ENCODE data around the gene INPP5D. TPM values are rescaled to one million over a fixed set of nuclear protein-coding genes. Genes with fewer than 3 reads are reported as not detected.

Gene INPP5D
- polyA plus RNA-seq, 1 donor from 2014 or later = 220 TPM

- Mint-ChIP-seq H3K36me3 (peaks cover 19% of the 10 kb centered on the region), H3K9me3 (peaks cover 0 to 2% (median 2%) of the 10 kb centered on the region in 3 donors), H3K4me1 (peaks cover 55 to 62% (median 60%) of the 10 kb centered on the region in 3 donors), H3K27ac (peak overlapping the region; percentile 91 to 97 (median 95)), H3K27me3 (no peaks in the 10 kb centered on the region), H3K4me3 (peak overlapping the region; percentile 76 to 96 (median 92))
These were observed 8.7 kb downstream of the INPP5D start for GRCh38 chr2:233068762-233069418.

GRCh38 chr2:233072838-233073237 is 12.7 kb downstream of the INPP5D start:
- H3K4me1 Mint-ChIP-seq = peaks cover 42 to 44% (median 44%) of the 10 kb centered on the region in 3 donors
- H3K4me3 Mint-ChIP-seq = no peak overlapping the region
- H3K27me3 Mint-ChIP-seq = no peaks in the 10 kb centered on the region
- H3K36me3 Mint-ChIP-seq = peaks cover 14% of the 10 kb centered on the region
- H3K9me3 Mint-ChIP-seq = peaks cover 0 to 2% (median 2%) of the 10 kb centered on the region in 3 donors
- H3K27ac Mint-ChIP-seq = no peak overlapping the region

GRCh38 chr2:233074106-233074505 is 14.0 kb downstream of the INPP5D start:
- Mint-ChIP-seq H3K27ac (no peak overlapping the region), H3K9me3 (peaks cover 0 to 2% (median 2%) of the 10 kb centered on the region in 3 donors), H3K4me1 (peaks cover 36 to 44% (median 42%) of the 10 kb centered on the region in 3 donors), H3K36me3 (peaks cover 11% of the 10 kb centered on the region), H3K27me3 (no peaks in the 10 kb centered on the region), H3K4me3 (no peak overlapping the region)

GRCh38 chr2:233075141-233075965 is 15.2 kb downstream of the INPP5D start:
- Mint-ChIP-seq H3K27me3 (no peaks in the 10 kb centered on the region), H3K4me3 (no peak overlapping the region), H3K36me3 (peaks cover 13% of the 10 kb centered on the region), H3K4me1 (peaks cover 33 to 42% (median 38%) of the 10 kb centered on the region in 3 donors), H3K9me3 (peaks cover 0 to 2% (median 2%) of the 10 kb centered on the region in 3 donors), H3K27ac (no peak overlapping the region)

- Mint-ChIP-seq H3K36me3 (peaks cover 9% of the 10 kb centered on the region), H3K27ac (no peak overlapping the region), H3K4me1 (peaks cover 30 to 43% (median 36%) of the 10 kb centered on the region in 3 donors), H3K27me3 (no peaks in the 10 kb centered on the region), H3K9me3 (peaks cover 0 to 2% (median 2%) of the 10 kb centered on the region in 3 donors), H3K4me3 (no peak overlapping the region)
These were observed 15.8 kb downstream of the INPP5D start for GRCh38 chr2:233075966-233076339.

- H3K27ac Mint-ChIP-seq = no peak overlapping the region
- H3K9me3 Mint-ChIP-seq = peaks cover 0 to 1% (median under 1%) of the 10 kb centered on the region in 3 donors
- no peaks in the 10 kb centered on the region for H3K27me3 Mint-ChIP-seq
- H3K4me3 Mint-ChIP-seq = no peak overlapping the region
- peaks cover 31 to 44% (median 38%) of the 10 kb centered on the region in 3 donors for H3K4me1 Mint-ChIP-seq
- peaks cover 11% of the 10 kb centered on the region for H3K36me3 Mint-ChIP-seq
These were observed 16.6 kb downstream of the INPP5D start for GRCh38 chr2:233076749-233077148.

GRCh38 chr2:233079473-233079877 is 19.3 kb downstream of the INPP5D start:
- peak overlapping the region; percentile 51 to 89 (median 64) for H3K4me3 Mint-ChIP-seq
- peak overlapping the region; percentile 92 to 98 (median 93) for H3K27ac Mint-ChIP-seq
- H3K27me3 Mint-ChIP-seq = no peaks in the 10 kb centered on the region
- no peaks in the 10 kb centered on the region for H3K9me3 Mint-ChIP-seq
- H3K36me3 Mint-ChIP-seq = peaks cover 16% of the 10 kb centered on the region
- peaks cover 52 to 69% (median 59%) of the 10 kb centered on the region in 3 donors for H3K4me1 Mint-ChIP-seq

- H3K36me3 Mint-ChIP-seq = peaks cover 16% of the 10 kb centered on the region
- no peaks in the 10 kb centered on the region for H3K27me3 Mint-ChIP-seq
- peak overlapping the region; percentile 69 to 95 (median 84) for H3K4me3 Mint-ChIP-seq
- peak overlapping the region; percentile 92 to 98 (median 93) for H3K27ac Mint-ChIP-seq
- no peaks in the 10 kb centered on the region for H3K9me3 Mint-ChIP-seq
- H3K4me1 Mint-ChIP-seq = peaks cover 56 to 73% (median 65%) of the 10 kb centered on the region in 3 donors
These were observed 20.1 kb downstream of the INPP5D start for GRCh38 chr2:233079953-233080835.

GRCh38 chr2:233080836-233081229 is 20.7 kb downstream of the INPP5D start:
- peak overlapping the region; percentile 69 to 95 (median 86) for H3K4me3 Mint-ChIP-seq
- peaks cover 16% of the 10 kb centered on the region for H3K36me3 Mint-ChIP-seq
- peak overlapping the region; percentile 92 to 98 (median 93) for H3K27ac Mint-ChIP-seq
- no peaks in the 10 kb centered on the region for H3K27me3 Mint-ChIP-seq
- H3K4me1 Mint-ChIP-seq = peaks cover 62 to 79% (median 71%) of the 10 kb centered on the region in 3 donors
- no peaks in the 10 kb centered on the region for H3K9me3 Mint-ChIP-seq

GRCh38 chr2:233081232-233081730 is 21.1 kb downstream of the INPP5D start:
- peak overlapping the region; percentile 69 to 94 (median 82) for H3K4me3 Mint-ChIP-seq
- peaks cover 16% of the 10 kb centered on the region for H3K36me3 Mint-ChIP-seq
- peak overlapping the region; percentile 92 to 98 (median 93) for H3K27ac Mint-ChIP-seq
- no peaks in the 10 kb centered on the region for H3K9me3 Mint-ChIP-seq
- H3K27me3 Mint-ChIP-seq = no peaks in the 10 kb centered on the region
- H3K4me1 Mint-ChIP-seq = peaks cover 64 to 83% (median 74%) of the 10 kb centered on the region in 3 donors

- peaks cover 64 to 84% (median 75%) of the 10 kb centered on the region in 3 donors for H3K4me1 Mint-ChIP-seq
- no peaks in the 10 kb centered on the region for H3K9me3 Mint-ChIP-seq
- H3K27me3 Mint-ChIP-seq = no peaks in the 10 kb centered on the region
- H3K36me3 Mint-ChIP-seq = peaks cover 16% of the 10 kb centered on the region
- peak overlapping the region; percentile 92 to 98 (median 93) for H3K27ac Mint-ChIP-seq
- peak overlapping the region; percentile 68 to 94 (median 82) for H3K4me3 Mint-ChIP-seq
These were observed 21.6 kb downstream of the INPP5D start for GRCh38 chr2:233081731-233082221.

GRCh38 chr2:233082222-233082930 is 22.2 kb downstream of the INPP5D start:
- Mint-ChIP-seq H3K4me1 (peaks cover 64 to 83% (median 74%) of the 10 kb centered on the region in 3 donors), H3K9me3 (no peaks in the 10 kb centered on the region), H3K4me3 (peak overlapping the region; percentile 68 to 94 (median 82)), H3K27ac (peak overlapping the region; percentile 92 to 98 (median 93)), H3K36me3 (peaks cover 15% of the 10 kb centered on the region), H3K27me3 (no peaks in the 10 kb centered on the region)

- peaks cover 69 to 84% (median 77%) of the 10 kb centered on the region in 3 donors for H3K4me1 Mint-ChIP-seq
- H3K9me3 Mint-ChIP-seq = no peaks in the 10 kb centered on the region
- H3K27me3 Mint-ChIP-seq = no peaks in the 10 kb centered on the region
- peak overlapping the region; percentile 76 to 94 (median 82) for H3K4me3 Mint-ChIP-seq
- H3K27ac Mint-ChIP-seq = peak overlapping the region; percentile 92 to 98 (median 93)
- peaks cover 13% of the 10 kb centered on the region for H3K36me3 Mint-ChIP-seq
These were observed 23.0 kb downstream of the INPP5D start for GRCh38 chr2:233082931-233083755.
